Measurements from ENCODE around the gene SAG. TPM values are rescaled to one million over a fixed set of nuclear protein-coding genes. Genes with fewer than 3 reads are reported as not detected.

Gene SAG
- total RNA-seq (2021; ENCODE audit: unreplicated experiment) (not detected), Bru-seq, nascent RNA (percentile 10 among the genes with signal in this experiment), BruChase-seq, experiment 1, labeled RNA remaining after a 2-hour chase (percentile 5 among the genes with signal in this experiment), BruChase-seq, experiment 2, labeled RNA remaining after a 6-hour chase (percentile 7 among the genes with signal in this experiment)
- polyA plus RNA-seq (2012; ENCODE audit: insufficient read length), result not detected
- long read RNA-seq, result 0 reads

- ATAC-seq (no peak), DNase-seq (ENCODE audit: low read depth, low spot score) (no peak)
- Histone ChIP-seq H3K9me3 (ENCODE audit: control insufficient read depth, insufficient read depth, low read depth, low read length) (no peaks in the 10 kb centered on the region), H3K4me3 (ENCODE audit: low read depth in 2 of 2, low read length in 2 of 2) (no peak within 1 kb of the TSS), H3K27ac (ENCODE audit: low read length) (no peak within 1 kb of the TSS), H3K27me3 (ENCODE audit: control insufficient read depth, insufficient read depth, low read length) (no peaks in the 10 kb centered on the region), H3K36me3 (ENCODE audit: control insufficient read depth, insufficient read depth, low read length) (no peaks in the 10 kb centered on the region), H3K4me1 (ENCODE audit: control insufficient read depth, insufficient read depth, low read length) (no peaks in the 10 kb centered on the region)
- ChIA-PET CTCF (no interaction called here), POLR2A (interaction anchor here (0.6 kb wide), 1 partner anchor 71 kb away, joined by 4 read pairs; no protein-coding TSS in a partner anchor)
- BruUV-seq (replicated peaks), result no TSS peak
- in situ Hi-C loops (cut with HindIII; ENCODE audit: low pct_unique_long_range_greater_than_20kb, low sequenced_read_pairs) (no loop called here), intact Hi-C loops (cut with micrococcal nuclease; ENCODE audit: unreplicated experiment) (no loop called here)
- TF ChIP-seq POLR2AphosphoS5 (IDR thresholded peaks at IDR 0.05; ENCODE audit: low read depth, low read length) (no peak), REST (IDR thresholded peaks at IDR 0.05; ENCODE audit: insufficient read depth in 1 of 2, low read depth in 2 of 2, low read length in 1 of 2) (no peak), TCF7L2 (IDR thresholded peaks at IDR 0.05; ENCODE audit: low read depth, low read length) (no peak), SIN3A (IDR thresholded peaks at IDR 0.05; ENCODE audit: borderline replicate concordance, insufficient read depth, low read depth, low read length) (no peak)
- TF ChIP-seq, protein P1, sequence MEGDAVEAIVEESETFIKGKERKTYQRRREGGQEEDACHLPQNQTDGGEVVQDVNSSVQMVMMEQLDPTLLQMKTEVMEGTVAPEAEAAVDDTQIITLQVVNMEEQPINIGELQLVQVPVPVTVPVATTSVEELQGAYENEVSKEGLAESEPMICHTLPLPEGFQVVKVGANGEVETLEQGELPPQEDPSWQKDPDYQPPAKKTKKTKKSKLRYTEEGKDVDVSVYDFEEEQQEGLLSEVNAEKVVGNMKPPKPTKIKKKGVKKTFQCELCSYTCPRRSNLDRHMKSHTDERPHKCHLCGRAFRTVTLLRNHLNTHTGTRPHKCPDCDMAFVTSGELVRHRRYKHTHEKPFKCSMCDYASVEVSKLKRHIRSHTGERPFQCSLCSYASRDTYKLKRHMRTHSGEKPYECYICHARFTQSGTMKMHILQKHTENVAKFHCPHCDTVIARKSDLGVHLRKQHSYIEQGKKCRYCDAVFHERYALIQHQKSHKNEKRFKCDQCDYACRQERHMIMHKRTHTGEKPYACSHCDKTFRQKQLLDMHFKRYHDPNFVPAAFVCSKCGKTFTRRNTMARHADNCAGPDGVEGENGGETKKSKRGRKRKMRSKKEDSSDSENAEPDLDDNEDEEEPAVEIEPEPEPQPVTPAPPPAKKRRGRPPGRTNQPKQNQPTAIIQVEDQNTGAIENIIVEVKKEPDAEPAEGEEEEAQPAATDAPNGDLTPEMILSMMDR (IDR thresholded peaks at IDR 0.05), result no peak
Observed at GRCh38 chr2:233307565-233307964, at the start of gene SAG. Gene SAG (plus strand): TSS chr2:233307816. CDS start chr2:233309190, 1,374 bp downstream.

- no peak overlapping the region for H3K27ac ChIP-seq (ENCODE audit: low read length)
- ChIA-PET POLR2A (no interaction called here), CTCF (interaction anchor here (0.6 kb wide), 1 partner anchor 425 kb away, joined by 5 read pairs; no protein-coding TSS in a partner anchor)
- DNase-seq (ENCODE audit: low read depth, low spot score) (no peak), ATAC-seq (no peak)
- in situ Hi-C loops (cut with HindIII; ENCODE audit: low pct_unique_long_range_greater_than_20kb, low sequenced_read_pairs), result no loop called here
- no peak overlapping the region for H3K4me3 ChIP-seq (ENCODE audit: low read depth in 2 of 2, low read length in 2 of 2)
- peaks cover 18% of the 10 kb centered on the region for H3K4me1 ChIP-seq (ENCODE audit: control insufficient read depth, insufficient read depth, low read length)
- intact Hi-C loops (cut with micrococcal nuclease; ENCODE audit: unreplicated experiment), result no loop called here
- TF ChIP-seq POLR2AphosphoS5 (IDR thresholded peaks at IDR 0.05; ENCODE audit: low read depth, low read length) (no peak), TCF7L2 (IDR thresholded peaks at IDR 0.05; ENCODE audit: low read depth, low read length) (no peak), SIN3A (IDR thresholded peaks at IDR 0.05; ENCODE audit: borderline replicate concordance, insufficient read depth, low read depth, low read length) (no peak), REST (IDR thresholded peaks at IDR 0.05; ENCODE audit: insufficient read depth in 1 of 2, low read depth in 2 of 2, low read length in 1 of 2) (no peak)
- TF ChIP-seq, protein P1 (IDR thresholded peaks at IDR 0.05), result no peak
- H3K27me3 ChIP-seq (ENCODE audit: control insufficient read depth, insufficient read depth, low read length), result no peaks in the 10 kb centered on the region
- no TSS peak for BruUV-seq (replicated peaks)
- H3K9me3 ChIP-seq (ENCODE audit: control insufficient read depth, insufficient read depth, low read depth, low read length), result no peaks in the 10 kb centered on the region
- peaks cover 21% of the 10 kb centered on the region for H3K36me3 ChIP-seq (ENCODE audit: control insufficient read depth, insufficient read depth, low read length)
Observed at GRCh38 chr2:233258211-233258610, 49.4 kb upstream of the SAG start.

Data from Panc1 (cell line).